ENCODE measurements around the gene DDI2. TPM values are rescaled to one million over a fixed set of nuclear protein-coding genes. Genes with fewer than 3 reads are reported as not detected.

The DDI2 gene
- total RNA-seq, 1 donor from 2014 or later = 38.5 TPM

DNA sequence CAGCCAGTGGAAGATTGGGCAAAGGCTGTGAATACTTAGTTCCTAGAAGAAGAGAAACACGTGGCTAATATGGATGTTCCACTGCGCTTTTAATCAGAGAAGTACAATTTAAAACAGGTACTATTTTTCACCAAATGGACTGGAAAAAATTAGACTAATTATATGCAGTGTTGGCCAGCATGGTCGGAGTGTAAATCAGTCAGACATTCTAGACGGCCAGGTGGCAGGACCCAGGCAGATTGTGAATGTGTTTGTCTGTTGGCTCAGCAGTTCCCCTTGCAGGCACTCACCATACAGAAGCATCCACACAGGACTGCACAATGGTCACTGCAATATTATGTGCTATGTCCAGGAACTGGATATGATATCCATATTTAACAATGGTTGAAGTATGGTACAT, 94.9 kb downstream of the DDI2 start:
- DNase-seq (ENCODE audit: low spot score) (no peak), ATAC-seq (no peak)
- intact Hi-C loops (cut with DNase I) = no loop called here

DNA sequence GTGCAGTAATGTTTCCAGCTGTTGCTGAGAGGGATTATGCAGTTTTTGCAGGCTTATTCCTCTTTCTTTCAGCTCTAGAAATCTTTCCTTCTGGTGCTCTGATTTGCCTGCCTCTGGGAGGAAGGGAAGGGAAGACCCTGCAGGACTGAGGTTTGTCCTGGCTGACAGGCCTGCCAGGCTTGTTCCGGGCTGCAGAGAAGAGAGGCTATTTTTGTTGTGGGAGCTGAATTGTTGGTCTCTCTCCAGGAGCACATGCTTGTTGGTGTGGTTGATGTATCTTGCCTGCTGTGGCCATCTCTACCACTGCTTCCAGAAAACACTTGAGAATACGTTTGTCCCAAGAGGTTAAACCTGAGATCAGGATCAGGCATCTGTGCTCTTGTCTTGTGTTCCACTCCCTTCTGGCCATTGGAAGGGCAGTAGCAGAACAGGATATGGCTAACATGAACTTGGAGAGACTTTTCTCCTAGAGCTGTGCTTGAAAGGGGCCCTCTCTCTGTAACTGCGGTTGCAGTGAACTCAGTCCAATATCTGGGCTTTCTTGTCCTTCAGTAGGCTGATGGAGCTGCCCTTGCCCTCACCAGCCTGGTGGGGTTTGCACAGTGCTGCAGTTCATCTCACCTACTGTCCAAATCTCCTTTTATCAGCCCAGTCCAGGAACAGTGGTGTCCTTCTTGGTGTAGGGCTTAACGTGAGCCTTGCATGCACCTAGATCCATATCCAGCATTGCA, 97.3 kb downstream of the DDI2 start:
- DNase-seq (ENCODE audit: low spot score) (no peak), ATAC-seq (peak; percentile 76)
- intact Hi-C loops (cut with DNase I) = no loop called here

DNA sequence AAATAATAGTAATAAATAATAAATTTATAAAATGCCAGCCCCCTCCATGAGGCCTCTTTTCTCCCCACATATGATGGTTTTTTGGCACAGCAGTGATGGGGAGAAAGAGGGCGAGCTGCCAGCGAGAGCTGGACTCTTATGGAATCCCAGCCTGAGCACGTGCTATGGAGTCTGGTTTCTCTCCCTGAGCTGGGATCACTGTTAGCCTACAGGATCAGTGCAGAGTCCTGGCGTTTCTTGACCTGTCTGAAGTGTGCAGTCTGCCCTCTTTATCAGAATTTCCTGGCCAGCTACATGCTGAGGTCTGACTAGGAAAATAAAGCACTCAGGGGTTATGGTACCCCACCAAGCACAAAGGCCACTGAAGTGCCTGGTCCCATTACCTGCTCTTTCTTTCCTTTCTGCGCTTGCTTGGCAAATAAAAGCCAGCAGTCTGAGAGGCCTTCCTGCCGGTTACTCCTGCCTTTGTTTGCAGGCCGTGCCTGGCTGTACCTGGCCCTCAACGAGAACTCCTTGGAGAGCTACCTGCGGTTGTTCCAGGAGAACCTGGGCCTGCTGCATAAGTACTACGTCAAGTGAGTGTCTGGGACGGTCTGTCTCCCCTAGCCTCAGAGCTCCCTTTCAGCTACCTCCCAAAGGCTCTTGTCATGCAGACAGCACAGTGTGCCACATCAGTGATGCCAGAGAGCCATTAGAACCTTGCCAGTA, 100.3 kb downstream of the DDI2 start:
- no peak for ATAC-seq
- DNase-seq (ENCODE audit: low spot score) = no peak
- intact Hi-C loops (cut with DNase I) = no loop called here

DNA sequence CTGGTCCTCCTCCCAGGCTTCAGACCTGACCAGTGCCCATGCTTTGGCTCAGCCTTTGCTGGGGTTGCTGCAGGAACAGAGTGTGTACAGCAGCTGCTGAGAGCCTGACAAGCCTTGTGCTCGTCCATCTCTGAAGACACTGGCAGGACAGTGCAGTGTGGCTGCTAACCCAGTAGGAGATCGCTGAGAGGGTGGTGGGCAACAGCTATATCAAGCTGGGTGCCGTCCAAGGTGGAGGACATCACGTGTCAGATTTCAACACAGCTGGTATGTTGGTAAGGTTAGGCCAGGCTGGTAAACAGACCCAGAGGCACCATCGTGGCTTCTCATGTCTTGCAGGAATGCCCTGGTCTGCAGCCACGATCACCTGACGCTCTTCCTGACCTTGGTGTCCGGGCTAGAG, 100.9 kb downstream of the DDI2 start:
- intact Hi-C loops (cut with DNase I) = no loop called here
- DNase-seq (ENCODE audit: low spot score) = no peak
- ATAC-seq = no peak

Other genes starting within 250 kb of the DDI2 start
- 28.7 TPM for gene EFHD2, start 207.6 kb upstream of the DDI2 start, total RNA-seq
- gene CTRC, start 179.0 kb upstream of the DDI2 start, total RNA-seq = 2.2 TPM
- gene CELA2A, start 160.7 kb upstream of the DDI2 start, total RNA-seq = 0.94 TPM
- not detected for gene CELA2B, start 141.4 kb upstream of the DDI2 start, total RNA-seq
- gene CASP9, start 93.2 kb upstream of the DDI2 start, total RNA-seq = 25.1 TPM
- 19.8 TPM for gene DNAJC16, start 90.6 kb upstream of the DDI2 start, total RNA-seq
- 0.18 TPM for gene AGMAT, start 32.4 kb upstream of the DDI2 start, total RNA-seq
- gene PLEKHM2, start 66.9 kb downstream of the DDI2 start, total RNA-seq = 67.8 TPM
- 1.6 TPM for gene SLC25A34, start 118.8 kb downstream of the DDI2 start, total RNA-seq
- gene TMEM82, start 125.0 kb downstream of the DDI2 start, total RNA-seq = not detected
- gene FBLIM1, start 141.3 kb downstream of the DDI2 start, total RNA-seq = 29.0 TPM
- gene UQCRHL, start 190.2 kb downstream of the DDI2 start, total RNA-seq = 1.5 TPM
- 97.7 TPM for gene SPEN, start 230.2 kb downstream of the DDI2 start, total RNA-seq

All from sciatic nerve (tissue), 2 donors.